Uterus (tissue), 2 donors: ENCODE results near the gene SLIT3.

ENCODE experiments used
- CTCF ChIP-seq, 4 experiments: fragments of 200-600 bp in 2 of 4; fragments of 450-650 bp in 2 of 4; sonication (generic) in 2 of 4; IDR thresholded peaks; one replicate each; pipeline ENCODE4 v1.5.1; 2016 to 2019; ENCODE audit warnings: antibody characterized with exemption in 4 of 4, mild to moderate bottlenecking in 2 of 4, moderate library complexity in 1 of 4
- POLR2A ChIP-seq, 2 donors: fragments of 450-650 bp; IDR thresholded peaks; one replicate each; pipeline ENCODE4 v1.6.1; 2016; ENCODE audit warnings: antibody characterized with exemption in 2 of 2, mild to moderate bottlenecking in 1 of 2, moderate library complexity in 1 of 2

DNA sequence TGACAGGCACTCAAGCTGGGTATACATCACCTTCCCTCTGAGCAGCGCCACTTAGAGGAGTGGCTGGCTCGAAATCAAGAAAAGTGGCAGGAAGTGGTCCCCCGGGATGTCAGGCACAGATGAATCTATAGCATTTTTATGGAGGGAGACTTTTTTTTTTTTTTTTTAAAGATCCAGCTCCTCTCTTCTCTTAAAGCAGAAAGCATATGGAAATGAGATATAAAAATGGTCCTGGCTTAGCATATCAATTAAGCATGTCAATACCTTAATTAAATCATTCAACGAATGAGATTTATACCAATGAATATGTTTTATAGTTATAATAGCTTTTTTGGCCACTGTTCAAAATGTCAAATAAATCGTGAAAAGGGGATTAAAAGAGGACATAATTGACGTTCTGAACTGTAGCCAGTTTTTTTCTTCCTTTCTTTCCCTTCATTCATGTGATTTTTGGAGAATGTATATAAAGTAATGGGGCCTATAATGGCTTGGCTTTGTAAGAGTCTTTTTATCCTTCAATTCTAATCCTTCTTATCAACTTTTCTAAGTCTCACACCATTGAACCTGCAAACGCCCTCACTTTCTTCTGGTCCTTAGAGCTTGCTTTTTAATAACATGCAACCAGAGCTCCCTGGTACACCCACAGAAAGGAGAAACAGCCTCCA lies 402.6 kb downstream of the SLIT3 start:
- TF ChIP-seq CTCF (IDR thresholded peaks at IDR 0.05) (no peak), POLR2A (IDR thresholded peaks at IDR 0.05) (no peak)
